Endothelial cell of umbilical vein (primary cell): Measurements from ENCODE around the gene C1orf159. TPM values are rescaled to one million over a fixed set of nuclear protein-coding genes. Genes with fewer than 3 reads are reported as not detected.

Experiments
- BruUV-seq: library from RNA; stranded (reverse); fragments of 400-500 nt; replicated peaks from 2 replicates; lab custom pipeline; 2021; lab: Mats Ljungman, UMichigan
- CTCF ChIA-PET: fragments of 300-600, 350-600 bp; sonication (Branson Sonifier 250); formaldehyde crosslinking; loops from one replicate; lab custom pipeline; 2021; ENCODE audit warnings: antibody characterized with exemption, inconsistent platforms; lab: Charles Lee
- POLR2A ChIA-PET: fragments of 300-600, 350-600 bp; sonication (Branson Sonifier 250); formaldehyde crosslinking; loops from one replicate; lab custom pipeline; 2021; ENCODE audit warnings: antibody characterized with exemption, inconsistent platforms; lab: Charles Lee
- DNase-seq: peaks from one replicate; pipeline ENCODE4 v3.0.0-alpha.2; 2011; ENCODE audit warnings: low read depth, low spot score
- FAIRE-seq: peaks from 2 replicates; lab custom pipeline; 2011; peaks lifted over from hg19 to GRCh38; lab: Jason Lieb, UNC
- H2AFZ ChIP-seq: 2 replicates; pipeline ENCODE4 v1.6.0; 2012; ENCODE audit warnings: low read depth, low read length, control low read depth, inconsistent platforms
- H3K27ac ChIP-seq: 2 replicates; pipeline ENCODE4 v1.5.1; 2011; ENCODE audit warnings: low read depth, mild to moderate bottlenecking, control low read depth, low read length, moderate library complexity; ENCODE audit not compliant: insufficient read depth
- H3K27me3 ChIP-seq, 2 experiments: 2 replicates each; pipeline versions ENCODE4 v1.6.0 to v1.6.1; 2011; ENCODE audit warnings: low read length in 2 of 2, mixed read lengths in 1 of 2; ENCODE audit not compliant: control insufficient read depth in 2 of 2, insufficient read depth in 2 of 2
- H3K36me3 ChIP-seq, 2 experiments: 2 replicates in 1 of 2; 3 replicates in 1 of 2; pipeline ENCODE4 v1.5.1; 2011; ENCODE audit warnings: low read length in 2 of 2, mild to moderate bottlenecking in 1 of 2, moderate library complexity in 1 of 2; ENCODE audit not compliant: control insufficient read depth in 2 of 2, insufficient read depth in 2 of 2; ENCODE audit errors: extremely low read depth in 1 of 2
- H3K4me1 ChIP-seq: 3 replicates; pipeline ENCODE4 v1.5.1; 2011; ENCODE audit warnings: mild to moderate bottlenecking, low read length; ENCODE audit not compliant: control insufficient read depth, insufficient read depth; ENCODE audit errors: extremely low read depth
- H3K4me2 ChIP-seq: 2 replicates; pipeline ENCODE4 v1.6.1; 2011; ENCODE audit warnings: low read length, control low read depth, mixed read lengths; ENCODE audit not compliant: insufficient read depth
- H3K4me3 ChIP-seq, 3 experiments: fragments of 200-600 bp in 1 of 3; sonication (generic), shearing (Covaris generic) in 1 of 3; replicated peaks in 1 of 3; 2 replicates each; pipeline ENCODE4 v1.5.1; 2011 to 2016; ENCODE audit warnings: control low read depth in 3 of 3, low read length in 3 of 3, mild to moderate bottlenecking in 2 of 3, inconsistent platforms in 1 of 3, low read depth in 1 of 3, moderate library complexity in 1 of 3; ENCODE audit not compliant: insufficient read depth in 1 of 3
- H3K79me2 ChIP-seq: 2 replicates; pipeline ENCODE4 v1.6.0; 2012; ENCODE audit warnings: low read length, inconsistent platforms; ENCODE audit not compliant: control insufficient read depth, insufficient read depth
- H3K9ac ChIP-seq: replicated peaks from 2 replicates; pipeline ENCODE3; 2011; ENCODE audit warnings: low read length, control low read depth; ENCODE audit not compliant: insufficient read depth; ENCODE audit errors: extremely low read depth
- H3K9me1 ChIP-seq: replicated peaks from 3 replicates; pipeline ENCODE4 v1.6.0; 2011; ENCODE audit warnings: mild to moderate bottlenecking, low read length; ENCODE audit not compliant: control insufficient read depth, insufficient read depth; ENCODE audit errors: extremely low read depth
- H3K9me3 ChIP-seq: replicated peaks from 2 replicates; pipeline ENCODE4 v1.5.1; 2012; ENCODE audit warnings: low read length, inconsistent platforms; ENCODE audit not compliant: control insufficient read depth, insufficient read depth
- H4K20me1 ChIP-seq: replicated peaks from 2 replicates; pipeline ENCODE3; 2011; ENCODE audit warnings: mild to moderate bottlenecking, low read length; ENCODE audit not compliant: control insufficient read depth, insufficient read depth; ENCODE audit errors: extremely low read depth
- FOS ChIP-seq: IDR thresholded peaks from 2 replicates; pipeline ENCODE4 v1.6.1; 2011; ENCODE audit warnings: mild to moderate bottlenecking, low read length, moderate library complexity, borderline replicate concordance; ENCODE audit not compliant: insufficient read depth
- MAX ChIP-seq: IDR thresholded peaks from 2 replicates; pipeline ENCODE4 v1.6.1; 2011; ENCODE audit not compliant: insufficient read depth, insufficient read length
- POLR2A ChIP-seq: IDR thresholded peaks from 2 replicates; pipeline ENCODE4 v1.6.1; 2012; ENCODE audit warnings: low read depth, mild to moderate bottlenecking, control low read depth, low read length
- dilution Hi-C: fragments of 300-500 bp; cut with MboI; formaldehyde crosslinking; loops from one replicate; pipeline ENCODE4 v1.15.0; 2019; ENCODE audit warnings: low sequenced_read_pairs; ENCODE audit not compliant: extremely low pct_ligation_motif_present
- intact Hi-C: fragments of 100-400 bp; cut with micrococcal nuclease; formaldehyde crosslinking; loops from one replicate; pipeline ENCODE4 v1.10.0; 2022
- polyA plus RNA-seq, 4 experiments: library from polyadenylated mRNA; depleted of rRNA in 3 of 4; stranded (reverse) in 3 of 4; unstranded in 1 of 4; fragments of >200 nt; gene quantifications; 2 replicates each; pipeline versions ENCODE4 v1.2.1 to v1.2.3, GENCODE V29; 2011 to 2012; ENCODE audit warnings: missing spikeins in 1 of 4
- total RNA-seq: library from RNA; stranded (reverse); gene quantifications from 2 replicates; pipeline ENCODE4 v1.2.3, GENCODE V29; 2021
- TF ChIP-seq, protein P1 (sequence below), 2 donors: IDR thresholded peaks; 1 replicate in 1 of 2; 2 replicates in 1 of 2; pipeline ENCODE4 v1.5.1; 2011; ENCODE audit warnings: low read length in 2 of 2, mild to moderate bottlenecking in 2 of 2, moderate library complexity in 2 of 2, control low read depth in 1 of 2, inconsistent platforms in 1 of 2, low read depth in 1 of 2; ENCODE audit not compliant: insufficient read depth in 1 of 2; ENCODE audit errors: extremely low read depth in 1 of 2

The C1orf159 gene
- total and polyA plus RNA-seq, 2 donors (not counting 3 experiments of a cell fraction or from before 2014, with no cell fraction given), result 16.1 to 20.1 TPM

DNA sequence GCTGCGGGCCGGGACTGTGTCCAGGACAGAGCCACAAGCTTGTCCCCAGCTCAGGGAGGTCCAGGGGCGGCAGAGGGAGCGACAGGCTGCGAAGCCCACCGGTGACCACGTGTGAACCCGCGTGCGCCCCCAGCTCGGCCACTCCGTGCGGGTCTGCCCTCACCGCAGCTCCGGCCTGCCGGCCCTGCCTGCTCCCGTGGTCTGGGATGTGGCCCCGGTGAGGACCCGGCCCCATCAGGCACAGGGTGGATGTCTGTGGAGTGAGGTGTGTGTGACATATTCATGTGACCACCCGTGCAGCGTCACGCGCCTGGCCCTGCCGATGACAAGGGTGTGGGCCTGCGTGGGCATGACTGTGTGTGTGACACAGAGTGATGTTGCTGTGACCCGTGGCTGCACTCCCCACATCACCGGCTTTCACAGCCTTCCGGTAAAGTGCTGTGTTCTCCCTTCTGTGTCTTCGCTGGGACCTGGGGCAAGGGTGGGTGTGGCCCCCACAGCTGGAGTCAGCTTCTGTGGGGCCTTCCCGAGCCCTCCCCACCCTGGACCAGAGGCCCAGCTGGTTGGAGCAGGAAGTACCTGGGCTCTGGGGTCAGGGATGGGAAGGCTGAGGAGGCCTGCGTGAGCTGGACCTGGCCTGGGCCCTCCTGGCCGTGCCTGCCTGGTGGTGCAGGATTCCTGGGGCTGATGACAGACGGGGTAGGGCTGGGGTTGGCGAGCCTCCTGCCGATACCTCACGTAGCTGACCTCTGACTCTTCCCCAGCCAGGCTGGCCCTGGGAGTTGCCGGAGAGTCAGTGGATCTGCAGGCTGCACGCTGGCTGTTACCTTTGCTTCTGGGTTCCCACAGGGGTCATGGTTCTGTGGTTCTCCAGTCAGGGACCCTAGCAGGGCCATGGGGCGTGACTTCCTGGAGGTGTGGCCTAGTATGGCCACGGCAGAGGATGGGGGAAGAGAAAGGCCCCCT lies 45.9 kb downstream of the C1orf159 start:
- Histone ChIP-seq H3K27me3 (no peaks in the 10 kb centered on the region), H3K9me1 (no peaks in the 10 kb centered on the region), H2AFZ (peak overlapping the region; percentile 9), H4K20me1 (no peaks in the 10 kb centered on the region), H3K9me3 (no peaks in the 10 kb centered on the region), H3K36me3 (no peaks in the 10 kb centered on the region), H3K9ac (no peak overlapping the region), H3K4me3 (no peak overlapping the region), H3K4me2 (peak overlapping the region; percentile 27), H3K4me1 (no peaks in the 10 kb centered on the region), H3K27ac (no peak overlapping the region), H3K79me2 (no peaks in the 10 kb centered on the region)
- ChIA-PET POLR2A (no interaction called here), CTCF (interaction anchor here (1.3 kb wide), 1 partner anchor 222 kb away, joined by 4 read pairs; no protein-coding TSS in a partner anchor)
- dilution Hi-C loops, result no loop called here
- intact Hi-C loops, result loop anchor here (1.0 kb wide), 1 partner anchor 111 kb away; the partner anchor contains the start of gene NOC2L
- no peak for FAIRE-seq
- TF ChIP-seq POLR2A (no peak), MAX (no peak), FOS (no peak)
- TF ChIP-seq, protein P1, sequence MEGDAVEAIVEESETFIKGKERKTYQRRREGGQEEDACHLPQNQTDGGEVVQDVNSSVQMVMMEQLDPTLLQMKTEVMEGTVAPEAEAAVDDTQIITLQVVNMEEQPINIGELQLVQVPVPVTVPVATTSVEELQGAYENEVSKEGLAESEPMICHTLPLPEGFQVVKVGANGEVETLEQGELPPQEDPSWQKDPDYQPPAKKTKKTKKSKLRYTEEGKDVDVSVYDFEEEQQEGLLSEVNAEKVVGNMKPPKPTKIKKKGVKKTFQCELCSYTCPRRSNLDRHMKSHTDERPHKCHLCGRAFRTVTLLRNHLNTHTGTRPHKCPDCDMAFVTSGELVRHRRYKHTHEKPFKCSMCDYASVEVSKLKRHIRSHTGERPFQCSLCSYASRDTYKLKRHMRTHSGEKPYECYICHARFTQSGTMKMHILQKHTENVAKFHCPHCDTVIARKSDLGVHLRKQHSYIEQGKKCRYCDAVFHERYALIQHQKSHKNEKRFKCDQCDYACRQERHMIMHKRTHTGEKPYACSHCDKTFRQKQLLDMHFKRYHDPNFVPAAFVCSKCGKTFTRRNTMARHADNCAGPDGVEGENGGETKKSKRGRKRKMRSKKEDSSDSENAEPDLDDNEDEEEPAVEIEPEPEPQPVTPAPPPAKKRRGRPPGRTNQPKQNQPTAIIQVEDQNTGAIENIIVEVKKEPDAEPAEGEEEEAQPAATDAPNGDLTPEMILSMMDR (IDR thresholded peaks at IDR 0.05; ENCODE audit: extremely low read depth in 1 of 2, insufficient read depth in 1 of 2, low read depth in 1 of 2, low read length in 2 of 2), result no peak
- BruUV-seq, result no TSS peak
- DNase-seq, result no peak
